HepG2 (cell line): ENCODE results near the gene TMEM8B. TPM values are rescaled to one million over a fixed set of nuclear protein-coding genes. Genes with fewer than 3 reads are reported as not detected.

Experiments
- ASH2L ChIP-seq: fragments of 300-600, 200-600 bp; sonication (generic); IDR thresholded peaks from 2 replicates; pipeline ENCODE4 v1.7.0; 2017; ENCODE audit warnings: low read depth, mild to moderate bottlenecking, moderate library complexity, mixed read lengths, low read length; ENCODE audit not compliant: insufficient read length
- DMTF1 ChIP-seq: sonication (generic); formaldehyde crosslinking; IDR thresholded peaks from 2 replicates; pipeline ENCODE4 v1.4.0; 2020; ENCODE audit warnings: mild to moderate bottlenecking, missing genetic modification reagents
- ELF4 ChIP-seq: sonication (generic); formaldehyde crosslinking; IDR thresholded peaks from 2 replicates; pipeline ENCODE4 v1.5.0; 2020; ENCODE audit warnings: missing genetic modification reagents, mild to moderate bottlenecking, moderate library complexity, borderline replicate concordance
- GTF3A ChIP-seq: sonication (generic); formaldehyde crosslinking; conservative IDR thresholded peaks from 2 replicates; pipeline ENCODE4 v1.4.0; 2020; ENCODE audit warnings: mild to moderate bottlenecking, missing genetic modification reagents
- HIVEP1 ChIP-seq: sonication (generic); formaldehyde crosslinking; IDR thresholded peaks from 2 replicates; pipeline ENCODE4 v1.4.0; 2020; ENCODE audit warnings: mild to moderate bottlenecking, missing genetic modification reagents
- JUNB ChIP-seq: sonication (generic); formaldehyde crosslinking; IDR thresholded peaks from 2 replicates; pipeline ENCODE4 v1.8.0; 2022; ENCODE audit warnings: missing genetic modification reagents, mild to moderate bottlenecking, borderline replicate concordance
- KDM4B ChIP-seq: sonication (generic); formaldehyde crosslinking; IDR thresholded peaks from 2 replicates; pipeline ENCODE4 v1.4.0; 2020; ENCODE audit warnings: missing genetic modification reagents
- NFYC ChIP-seq: IDR thresholded peaks from 2 replicates; pipeline ENCODE4 v1.6.1; 2016; ENCODE audit warnings: missing genetic modification reagents, missing compliant biosample characterization
- ONECUT2 ChIP-seq: sonication (generic); formaldehyde crosslinking; IDR thresholded peaks from 2 replicates; pipeline ENCODE4 v1.4.0; 2020; ENCODE audit warnings: missing genetic modification reagents
- PAF1 ChIP-seq: IDR thresholded peaks from 2 replicates; pipeline ENCODE4 v1.6.1; 2016; ENCODE audit warnings: missing genetic modification reagents, missing compliant biosample characterization
- RNF2 ChIP-seq: fragments of 450-650 bp; conservative IDR thresholded peaks from 2 replicates; pipeline ENCODE4 v1.6.1; 2016; ENCODE audit warnings: low read depth
- SALL1 ChIP-seq: sonication (generic); formaldehyde crosslinking; IDR thresholded peaks from 2 replicates; pipeline ENCODE4 v1.8.0; 2022; ENCODE audit warnings: mild to moderate bottlenecking, missing genetic modification reagents
- SMARCE1 ChIP-seq: fragments of 450-650 bp; IDR thresholded peaks from 2 replicates; pipeline ENCODE4 v1.6.1; 2017; ENCODE audit warnings: borderline replicate concordance
- SNRNP70 ChIP-seq: fragments of 200-400 bp; formaldehyde crosslinking; IDR thresholded peaks from 2 replicates; pipeline ENCODE4 v1.6.1; 2017; ENCODE audit warnings: mild to moderate bottlenecking, low read depth, low read length, moderate library complexity
- STAG1 ChIP-seq: sonication (generic); formaldehyde crosslinking; IDR thresholded peaks from 2 replicates; pipeline ENCODE4 v1.4.0; 2020; ENCODE audit warnings: missing genetic modification reagents
- THAP7 ChIP-seq: sonication (generic); formaldehyde crosslinking; IDR thresholded peaks from 2 replicates; pipeline ENCODE4 v1.8.1; 2023; ENCODE audit warnings: mild to moderate bottlenecking, missing genetic modification reagents
- TRIM24 ChIP-seq: sonication (generic); formaldehyde crosslinking; IDR thresholded peaks from 2 replicates; pipeline ENCODE4 v1.8.0; 2022; ENCODE audit warnings: mild to moderate bottlenecking, missing genetic modification reagents
- YY1 ChIP-seq: IDR thresholded peaks from 2 replicates; pipeline ENCODE4 v1.6.1; 2011; ENCODE audit warnings: low read length, low read depth, moderate library complexity, mild to moderate bottlenecking; ENCODE audit not compliant: insufficient read depth, insufficient replicate concordance
- ZBTB1 ChIP-seq: sonication (generic); formaldehyde crosslinking; IDR thresholded peaks from 2 replicates; pipeline ENCODE4 v1.4.0; 2020; ENCODE audit warnings: missing genetic modification reagents, borderline replicate concordance
- ZFP1 ChIP-seq: IDR thresholded peaks from 2 replicates; pipeline ENCODE4 v1.6.1; 2016
- ZKSCAN8 ChIP-seq: IDR thresholded peaks from 2 replicates; pipeline ENCODE4 v1.6.1; 2016; ENCODE audit warnings: borderline replicate concordance, missing genetic modification reagents, missing compliant biosample characterization
- ZNF20 ChIP-seq: sonication (generic); formaldehyde crosslinking; IDR thresholded peaks from 2 replicates; pipeline ENCODE4 v1.4.0; 2020; ENCODE audit warnings: mild to moderate bottlenecking, moderate library complexity, missing genetic modification reagents
- ZNF335 ChIP-seq: sonication (generic); formaldehyde crosslinking; IDR thresholded peaks from 2 replicates; pipeline ENCODE4 v1.4.0; 2020; ENCODE audit warnings: missing genetic modification reagents
- ZNF547 ChIP-seq: sonication (generic); formaldehyde crosslinking; IDR thresholded peaks from 2 replicates; pipeline ENCODE4 v1.5.1; 2020; ENCODE audit warnings: mild to moderate bottlenecking, missing genetic modification reagents
- ZNF562 ChIP-seq: sonication (generic); formaldehyde crosslinking; IDR thresholded peaks from 2 replicates; pipeline ENCODE4 v1.8.0; 2022; ENCODE audit warnings: missing genetic modification reagents, borderline replicate concordance
- ZNF670 ChIP-seq: sonication (generic); formaldehyde crosslinking; IDR thresholded peaks from 2 replicates; pipeline ENCODE4 v1.8.0; 2022; ENCODE audit warnings: mild to moderate bottlenecking, missing genetic modification reagents, borderline replicate concordance
- ZNF773 ChIP-seq: sonication (generic); formaldehyde crosslinking; IDR thresholded peaks from 2 replicates; pipeline ENCODE4 v1.4.0; 2020; ENCODE audit warnings: missing genetic modification reagents, borderline replicate concordance
- ZNF776 ChIP-seq: sonication (generic); formaldehyde crosslinking; IDR thresholded peaks from 2 replicates; pipeline ENCODE4 v1.4.0; 2020; ENCODE audit warnings: mild to moderate bottlenecking, missing genetic modification reagents
- ZNF781 ChIP-seq: sonication (generic); formaldehyde crosslinking; IDR thresholded peaks from 2 replicates; pipeline ENCODE4 v1.5.1; 2020; ENCODE audit warnings: borderline replicate concordance, mild to moderate bottlenecking, missing genetic modification reagents; ENCODE audit errors: not compliant biosample characterization
- ZNF790 ChIP-seq: sonication (generic); formaldehyde crosslinking; IDR thresholded peaks from 2 replicates; pipeline ENCODE4 v1.8.0; 2022; ENCODE audit warnings: missing genetic modification reagents, mild to moderate bottlenecking, borderline replicate concordance
- ZNF841 ChIP-seq: sonication (generic); formaldehyde crosslinking; IDR thresholded peaks from 2 replicates; pipeline ENCODE4 v1.8.1; 2023; ENCODE audit warnings: missing genetic modification reagents, borderline replicate concordance
- polyA plus RNA-seq, 8 experiments: library from polyadenylated mRNA; depleted of rRNA in 3 of 8; stranded (reverse) in 7 of 8; unstranded in 1 of 8; fragments of >200 nt; fragmentation: Illumina TruSeq in 4 of 8; extraction: Trizol in 4 of 8; gene quantifications; 2 replicates each; pipeline versions ENCODE4 v1.2.1 to v1.2.3, GENCODE V29; 2011 to 2016; ENCODE audit warnings: low read depth in 4 of 8, missing spikeins in 1 of 8, mixed read lengths in 1 of 8; ENCODE audit not compliant: insufficient read depth in 1 of 8
- total RNA-seq, 5 experiments: library from RNA; depleted of rRNA; stranded (reverse); fragments of >200 nt; fragmentation: Illumina TruSeq; extraction: Trizol; gene quantifications; 2 replicates each; pipeline ENCODE4 v1.2.3, GENCODE V29; 2016; ENCODE audit warnings: low read depth in 1 of 5

TMEM8B gene
- total and polyA plus RNA-seq, 2 of the 13 experiments (the other 11 are each of a cell fraction or from before 2014, with no cell fraction given), result 2.1 to 2.7 TPM

- TF ChIP-seq NFYC, result peak; percentile 89
- TF ChIP-seq SMARCE1, result no peak
- TF ChIP-seq ZNF670 (CRISPR knock-in tag), result no peak
- TF ChIP-seq DMTF1 (CRISPR knock-in tag), result no peak
- no peak for TF ChIP-seq ELF4 (CRISPR knock-in tag)
- no peak for TF ChIP-seq TRIM24
- no peak for TF ChIP-seq ONECUT2
- TF ChIP-seq JUNB (CRISPR knock-in tag), result no peak
- no peak for TF ChIP-seq ZKSCAN8 (CRISPR knock-in tag)
- TF ChIP-seq YY1, result peak; percentile 94
- TF ChIP-seq ZFP1 (CRISPR knock-in tag), result no peak
- peak; percentile 20; the same call in 1 of the 2 replicates for TF ChIP-seq ZNF776 (CRISPR knock-in tag)
- no peak for TF ChIP-seq ZNF20 (CRISPR knock-in tag)
- TF ChIP-seq ASH2L, result peak; percentile 29
- TF ChIP-seq STAG1, result no peak
- no peak; the same call in 1 of the 2 replicates for TF ChIP-seq ZNF562 (CRISPR knock-in tag)
- 0 out of 2 replicates have a peak, but pooled peaks have one; percentile 19 for TF ChIP-seq ZNF773
- TF ChIP-seq SNRNP70, result no peak
- TF ChIP-seq KDM4B, result no peak
- TF ChIP-seq ZNF335 (CRISPR knock-in tag), result no peak
- no peak for TF ChIP-seq ZNF841 (CRISPR knock-in tag)
- peak; percentile 45; the same call in 1 of the 2 replicates for TF ChIP-seq RNF2
- peak; percentile 68 for TF ChIP-seq ZNF547
- 0 out of 2 replicates have a peak, but pooled peaks have one; percentile 42 for TF ChIP-seq SALL1 (CRISPR knock-in tag)
- no peak for TF ChIP-seq HIVEP1
- no peak for TF ChIP-seq ZBTB1 (CRISPR knock-in tag)
- TF ChIP-seq GTF3A, result no peak
- TF ChIP-seq PAF1 (CRISPR knock-in tag), result no peak
- TF ChIP-seq THAP7 (CRISPR knock-in tag), result no peak
- no peak for TF ChIP-seq ZNF790 (CRISPR knock-in tag)
- no peak for TF ChIP-seq ZNF781 (CRISPR knock-in tag)
Observed at GRCh38 chr9:35814841-35815543, 14.0 kb upstream of the TMEM8B start, which contains the start of gene HINT2 (continued).
